Muscle layer of colon (tissue), 2 donors: ENCODE measurements around the gene GGTLC2.
"Not testable (repeated sequence)": the region's sequence is repeated elsewhere in the genome, so short reads cannot be mapped to it uniquely, and the experiment has no call there.

ENCODE experiments used
- H3K27ac ChIP-seq: one replicate; pipeline ENCODE4 v1.7.0; 2013; ENCODE audit warnings: low read depth, mild to moderate bottlenecking, low read length, moderate library complexity
- H3K27me3 ChIP-seq, 2 donors: one replicate each; pipeline ENCODE4 v1.7.0; 2013; ENCODE audit warnings: low read length in 2 of 2, mild to moderate bottlenecking in 2 of 2; ENCODE audit not compliant: insufficient read depth in 2 of 2, control insufficient read depth in 1 of 2
- H3K36me3 ChIP-seq: one replicate; pipeline ENCODE4 v1.7.0; 2013; ENCODE audit warnings: mild to moderate bottlenecking, low read length; ENCODE audit not compliant: insufficient read depth
- H3K4me1 ChIP-seq: one replicate; pipeline ENCODE4 v1.7.0; 2013; ENCODE audit warnings: mild to moderate bottlenecking, low read length; ENCODE audit not compliant: insufficient read depth
- H3K4me3 ChIP-seq, 2 donors: one replicate each; pipeline ENCODE4 v1.7.0; 2013; ENCODE audit warnings: low read length in 2 of 2, low read depth in 1 of 2, mild to moderate bottlenecking in 1 of 2, moderate library complexity in 1 of 2
- H3K9ac ChIP-seq: one replicate; pipeline ENCODE4 v1.7.0; 2013; ENCODE audit warnings: low read length
- H3K9me3 ChIP-seq: one replicate; pipeline ENCODE4 v1.7.0; 2013; ENCODE audit warnings: mild to moderate bottlenecking, low read length
- donor health status: abdominal sarcoma.
- donor health status: Adenocarcinoma of cecum.

GGTLC2 gene

GRCh38 chr22:22686202-22687115, 42.0 kb downstream of the GGTLC2 start:
- not testable (repeated sequence) for H3K27me3 ChIP-seq, H3K9me3 ChIP-seq, H3K9ac ChIP-seq, H3K4me3 ChIP-seq, H3K36me3 ChIP-seq, H3K27ac ChIP-seq
- H3K4me1 ChIP-seq: peaks cover 17% of the 10 kb centered on the region

- H3K4me1 ChIP-seq: peaks cover 16% of the 10 kb centered on the region
- no peaks in the 10 kb centered on the region for H3K9me3 ChIP-seq
- no peak overlapping the region for H3K27ac ChIP-seq
- H3K4me3 ChIP-seq: no peak overlapping the region
- no peak overlapping the region for H3K9ac ChIP-seq
- H3K27me3 ChIP-seq: no peaks in the 10 kb centered on the region
- no peaks in the 10 kb centered on the region for H3K36me3 ChIP-seq
Measured at GRCh38 chr22:22687638-22688500, 43.5 kb downstream of the GGTLC2 start.

- H3K9me3 ChIP-seq: no peaks in the 10 kb centered on the region
- H3K36me3 ChIP-seq: no peaks in the 10 kb centered on the region
- peaks cover 6% of the 10 kb centered on the region for H3K4me1 ChIP-seq
- H3K4me3 ChIP-seq: no peak overlapping the region
- no peaks in the 10 kb centered on the region for H3K27me3 ChIP-seq
- no peak overlapping the region for H3K9ac ChIP-seq
- H3K27ac ChIP-seq: no peak overlapping the region
Measured at GRCh38 chr22:22689621-22690345, 45.4 kb downstream of the GGTLC2 start.

GRCh38 chr22:22691055-22691454, 46.6 kb downstream of the GGTLC2 start:
- no peak overlapping the region for H3K27ac ChIP-seq
- H3K27me3 ChIP-seq: no peaks in the 10 kb centered on the region
- no peaks in the 10 kb centered on the region for H3K4me1 ChIP-seq
- no peaks in the 10 kb centered on the region for H3K36me3 ChIP-seq
- H3K9me3 ChIP-seq: no peaks in the 10 kb centered on the region
- H3K9ac ChIP-seq: no peak overlapping the region
- H3K4me3 ChIP-seq: no peak overlapping the region

- H3K4me3 ChIP-seq: no peak overlapping the region
- H3K9ac ChIP-seq: no peak overlapping the region
- no peaks in the 10 kb centered on the region for H3K4me1 ChIP-seq
- no peaks in the 10 kb centered on the region for H3K36me3 ChIP-seq
- no peaks in the 10 kb centered on the region for H3K9me3 ChIP-seq
- no peaks in the 10 kb centered on the region for H3K27me3 ChIP-seq
- H3K27ac ChIP-seq: no peak overlapping the region
Measured at GRCh38 chr22:22691716-22692701, 47.6 kb downstream of the GGTLC2 start.

GRCh38 chr22:22692707-22693530, 48.5 kb downstream of the GGTLC2 start:
- H3K9ac ChIP-seq: no peak overlapping the region
- H3K4me1 ChIP-seq: no peaks in the 10 kb centered on the region
- no peaks in the 10 kb centered on the region for H3K9me3 ChIP-seq
- H3K27me3 ChIP-seq: no peaks in the 10 kb centered on the region
- no peak overlapping the region for H3K27ac ChIP-seq
- H3K36me3 ChIP-seq: no peaks in the 10 kb centered on the region
- no peak overlapping the region for H3K4me3 ChIP-seq

- H3K36me3 ChIP-seq: no peaks in the 10 kb centered on the region
- H3K4me1 ChIP-seq: no peaks in the 10 kb centered on the region
- no peak overlapping the region for H3K27ac ChIP-seq
- no peak overlapping the region for H3K4me3 ChIP-seq
- H3K9ac ChIP-seq: no peak overlapping the region
- no peaks in the 10 kb centered on the region for H3K27me3 ChIP-seq
- no peaks in the 10 kb centered on the region for H3K9me3 ChIP-seq
Measured at GRCh38 chr22:22693531-22693884, 49.1 kb downstream of the GGTLC2 start.

GRCh38 chr22:22694106-22694505, 49.7 kb downstream of the GGTLC2 start:
- Histone ChIP-seq H3K36me3 (no peaks in the 10 kb centered on the region), H3K4me3 (no peak overlapping the region), H3K9ac (no peak overlapping the region), H3K9me3 (no peaks in the 10 kb centered on the region), H3K27ac (no peak overlapping the region), H3K4me1 (no peaks in the 10 kb centered on the region), H3K27me3 (no peaks in the 10 kb centered on the region)

- no peaks in the 10 kb centered on the region for H3K36me3 ChIP-seq
- no peak overlapping the region for H3K4me3 ChIP-seq
- no peaks in the 10 kb centered on the region for H3K27me3 ChIP-seq
- no peaks in the 10 kb centered on the region for H3K9me3 ChIP-seq
- no peak overlapping the region for H3K9ac ChIP-seq
- no peaks in the 10 kb centered on the region for H3K4me1 ChIP-seq
- no peak overlapping the region for H3K27ac ChIP-seq
Measured at GRCh38 chr22:22696104-22696503, 51.7 kb downstream of the GGTLC2 start.
